HT1080 (cell line): ENCODE results near the gene CYCS. TPM values are rescaled to one million over a fixed set of nuclear protein-coding genes. Genes with fewer than 3 reads are reported as not detected.

Experiments used
- DNase-seq: peaks from one replicate; pipeline ENCODE4 v3.0.0-alpha.2; 2015; ENCODE audit warnings: low read depth
- polyA plus RNA-seq, 2 experiments: library from polyadenylated mRNA; depleted of rRNA; stranded (reverse); fragments of >200 nt; gene quantifications; 2 replicates each; pipeline ENCODE4 v1.2.3, GENCODE V29; 2015
- total RNA-seq: library from RNA; depleted of rRNA; stranded (reverse); fragments of >200 nt; shearing (Covaris generic); gene quantifications from 2 replicates; pipeline ENCODE4 v1.2.3, GENCODE V29; 2014; rRNA removed

CYCS gene
- total RNA-seq: 164 and 201 TPM in 2 replicates
- polyA plus RNA-seq (2015; cell fraction: cytosol; rRNA removed): 145 and 173 TPM in 2 replicates
- 70.0 and 76.1 TPM in 2 replicates for polyA plus RNA-seq (2015; cell fraction: nucleus; rRNA removed)

DNA sequence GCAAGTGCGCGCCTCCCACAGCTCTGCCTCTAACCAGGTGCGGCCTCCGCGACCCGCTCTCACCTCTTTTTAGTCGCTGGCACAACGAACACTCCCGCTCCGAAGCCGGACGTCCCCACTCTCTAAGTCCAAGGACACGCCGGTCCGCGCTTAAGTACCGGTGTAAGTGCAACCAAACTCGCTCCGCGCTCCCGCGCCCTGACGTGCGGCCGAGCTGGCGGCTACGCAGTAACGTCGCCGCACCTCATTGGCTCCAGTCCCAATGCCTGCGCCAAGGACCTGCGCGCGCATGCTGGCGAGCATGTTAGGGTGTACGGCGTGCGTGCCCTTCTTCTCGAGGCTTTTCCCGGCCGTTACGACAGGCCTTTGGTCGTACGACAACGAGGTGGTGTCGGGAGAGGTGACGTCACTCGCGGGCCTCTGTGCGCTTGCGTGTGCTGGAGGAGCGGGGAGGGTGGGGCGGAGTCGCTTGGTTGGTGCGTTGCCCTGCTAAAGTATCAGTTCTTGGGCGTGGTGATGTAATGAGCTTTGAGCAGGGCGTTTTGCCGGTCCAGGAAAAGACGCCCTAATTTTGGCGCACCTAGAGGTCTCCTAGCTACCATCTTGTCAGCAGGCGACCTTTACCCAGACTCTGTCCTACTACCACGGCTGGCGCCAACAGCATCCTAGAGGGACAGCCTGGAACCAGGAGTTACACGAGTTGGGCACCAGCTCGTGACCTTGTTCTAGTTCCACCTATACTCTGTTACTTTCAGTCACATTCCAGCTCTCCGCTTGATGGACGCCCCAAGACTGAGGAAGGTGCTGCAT is at the start of gene CYCS:
TSS of gene CYCS (minus strand) at position 124 of the 810 bp plus-strand sequence. CDS start 1,141 bp downstream, outside the sequence.
- DNase-seq: peak; percentile 100

DNA sequence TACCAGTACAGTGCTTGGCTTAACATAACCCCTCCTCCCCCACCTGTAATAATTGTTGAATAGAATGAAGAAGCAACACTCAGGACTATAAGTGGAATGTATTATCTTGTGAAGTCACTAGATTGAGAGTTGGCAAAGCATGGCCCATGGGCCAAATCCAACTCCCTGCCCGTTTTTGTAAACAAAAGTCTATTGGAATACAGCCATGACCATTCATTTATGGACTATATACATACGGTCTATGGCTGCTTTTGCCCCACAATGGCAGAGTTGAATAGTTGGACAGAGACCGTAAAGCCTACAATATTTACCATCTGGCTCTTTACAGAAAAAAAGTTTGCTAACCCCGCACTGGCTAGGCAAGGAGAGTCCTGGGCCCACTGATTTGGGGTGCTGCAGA is 48.1 kb upstream of the CYCS start:
- no peak for DNase-seq

DNA sequence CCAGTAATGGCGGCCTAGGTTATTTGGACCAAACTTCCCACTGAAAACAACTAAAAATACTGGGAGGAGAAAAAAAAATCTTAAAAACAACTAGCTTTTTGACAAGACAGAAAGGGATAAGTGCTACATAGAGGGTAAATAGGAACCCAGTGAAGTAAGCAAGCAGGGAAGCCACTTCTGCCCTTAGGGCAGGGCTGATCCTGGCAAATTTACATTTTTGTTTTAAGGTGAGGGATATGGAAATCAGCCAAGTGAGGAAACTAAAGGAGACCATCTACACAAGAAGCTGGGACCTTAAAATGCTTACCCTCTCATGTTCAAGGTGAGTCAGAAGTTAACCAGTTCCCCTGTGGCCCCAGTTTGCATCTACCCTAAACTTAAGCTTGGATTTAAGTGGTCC is 46.5 kb upstream of the CYCS start:
- no peak for DNase-seq

DNA sequence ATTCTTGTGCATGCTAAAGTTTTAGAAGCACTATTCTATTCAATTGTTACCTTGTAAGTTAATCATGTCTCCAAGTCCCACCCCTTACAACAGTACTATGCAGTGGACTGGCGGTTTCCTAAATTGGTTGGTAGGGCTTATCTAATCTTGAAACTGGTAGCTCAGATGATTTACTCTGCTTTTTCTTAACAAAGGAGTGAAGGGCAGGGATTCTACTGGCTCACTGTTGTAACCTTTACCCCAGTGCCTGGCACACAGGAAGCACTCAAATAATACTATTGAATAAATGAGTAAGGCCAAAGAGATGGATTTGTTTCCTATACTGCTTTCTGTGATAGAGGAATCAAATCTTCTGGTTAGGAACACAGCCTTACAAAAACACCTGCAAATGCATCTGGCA is 46.0 kb upstream of the CYCS start:
- no peak for DNase-seq

DNA sequence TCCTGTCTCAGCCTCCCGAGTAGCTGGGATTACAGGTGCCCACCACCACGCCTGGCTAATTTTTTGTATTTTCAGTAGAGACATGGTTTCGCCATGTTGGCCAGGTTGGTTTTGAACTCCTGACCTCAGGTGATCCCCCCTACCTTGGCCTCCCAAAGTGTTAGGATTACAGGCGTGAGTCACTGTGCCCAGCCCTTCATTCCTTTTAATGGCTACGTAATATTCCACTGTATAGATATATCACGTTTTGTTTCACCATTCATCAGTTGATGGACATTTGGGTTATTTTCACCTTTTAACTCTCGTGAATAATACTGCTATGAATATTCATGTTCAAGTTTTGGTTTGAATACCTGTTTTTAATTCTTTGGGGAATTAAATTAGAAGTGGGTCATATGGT is 44.6 kb upstream of the CYCS start:
- no peak for DNase-seq

DNA sequence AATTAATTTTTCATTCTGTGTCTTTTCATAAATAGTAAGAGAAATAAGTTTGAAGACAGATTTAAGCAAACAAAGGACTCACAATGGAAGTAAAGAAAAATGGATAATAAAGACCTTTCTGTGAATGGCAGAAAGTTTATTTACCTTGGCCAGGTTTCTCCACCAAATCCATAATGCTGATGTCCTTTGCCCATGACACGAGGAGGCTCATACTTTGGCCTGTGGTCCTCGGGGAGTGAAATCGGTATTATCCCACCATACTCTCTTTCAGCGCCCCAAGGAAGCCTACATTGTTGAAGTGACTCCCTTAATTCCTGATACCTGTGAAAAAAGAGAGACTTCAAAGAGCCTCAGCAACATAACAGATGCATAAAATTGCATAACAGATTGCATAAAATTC is 43.1 kb upstream of the CYCS start:
- no peak for DNase-seq

DNA sequence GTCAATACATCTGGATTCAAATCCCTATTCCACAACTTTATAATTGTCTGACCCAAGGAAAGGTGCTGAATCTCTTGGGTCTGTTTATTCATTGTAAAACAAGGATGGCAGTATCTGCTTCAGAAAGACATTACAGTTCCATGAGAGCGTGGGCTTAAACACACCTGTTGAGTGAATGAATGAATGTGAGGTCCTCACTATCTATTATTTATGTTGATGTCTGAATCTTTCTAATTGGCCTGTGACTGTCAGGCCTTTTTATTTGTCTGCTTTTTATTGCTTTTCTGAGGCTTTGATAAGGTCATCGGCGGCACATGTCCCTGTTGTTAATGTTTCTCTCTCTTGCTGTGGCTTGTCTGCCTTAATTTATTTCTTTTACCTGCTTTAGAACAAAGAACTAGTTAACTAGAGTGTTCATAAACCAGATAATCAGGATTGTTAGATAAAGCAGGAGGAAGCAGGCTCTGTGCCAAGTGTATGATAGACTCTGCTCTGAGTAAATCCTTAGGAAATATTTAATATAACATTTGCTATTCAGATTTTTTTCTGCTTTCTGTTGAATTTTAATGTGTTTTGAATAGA is 42.3 kb upstream of the CYCS start:
- no peak for DNase-seq

DNA sequence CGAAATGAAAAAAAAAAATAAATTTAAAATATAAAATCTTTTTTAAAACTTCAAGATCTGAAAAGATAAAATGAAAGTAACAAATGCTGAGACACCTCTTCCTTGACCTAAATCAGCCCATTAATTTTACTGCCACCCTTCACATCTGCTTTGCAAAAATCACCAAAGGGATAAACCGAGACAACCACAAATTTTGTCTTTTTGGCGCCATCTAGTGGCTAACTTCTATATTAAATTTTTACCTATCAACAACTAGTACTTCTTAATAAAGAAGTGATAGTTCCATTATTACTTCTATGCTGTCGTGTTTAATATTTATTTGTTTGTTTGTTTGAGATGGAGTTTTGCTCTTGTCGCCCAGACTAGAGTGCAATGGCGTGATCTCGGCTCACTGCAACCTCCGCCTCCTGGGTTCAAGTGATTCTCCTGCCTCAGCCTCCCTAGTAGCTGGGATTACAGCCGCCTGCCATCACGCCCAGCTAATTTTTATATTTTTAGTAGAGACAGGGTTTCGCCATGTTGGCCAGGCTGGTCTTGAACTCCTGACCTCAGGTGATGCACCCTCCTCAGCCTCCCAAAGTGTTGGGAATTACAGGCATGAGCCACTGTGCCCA is 35.0 kb upstream of the CYCS start:
- peak; percentile 36 for DNase-seq

DNA sequence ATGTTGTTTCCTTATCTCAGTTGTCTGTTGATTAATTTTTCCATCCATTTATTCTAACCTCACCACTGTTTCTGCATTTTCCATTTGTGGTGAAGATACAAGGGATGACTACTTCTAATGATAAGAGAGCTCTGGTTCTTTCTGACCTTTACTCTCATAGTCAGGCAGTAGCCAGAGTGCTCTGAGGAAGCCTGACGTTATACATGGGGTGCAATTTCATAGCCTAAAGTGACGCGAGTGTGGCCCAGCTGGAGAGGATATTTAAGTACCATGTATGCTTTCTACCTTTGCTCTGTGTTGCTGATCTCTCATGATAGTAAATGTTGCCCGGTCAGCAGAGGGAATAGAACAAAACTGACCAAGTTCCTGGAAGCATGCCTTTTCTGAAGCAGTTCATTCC is 33.9 kb upstream of the CYCS start:
- DNase-seq: no peak

DNA sequence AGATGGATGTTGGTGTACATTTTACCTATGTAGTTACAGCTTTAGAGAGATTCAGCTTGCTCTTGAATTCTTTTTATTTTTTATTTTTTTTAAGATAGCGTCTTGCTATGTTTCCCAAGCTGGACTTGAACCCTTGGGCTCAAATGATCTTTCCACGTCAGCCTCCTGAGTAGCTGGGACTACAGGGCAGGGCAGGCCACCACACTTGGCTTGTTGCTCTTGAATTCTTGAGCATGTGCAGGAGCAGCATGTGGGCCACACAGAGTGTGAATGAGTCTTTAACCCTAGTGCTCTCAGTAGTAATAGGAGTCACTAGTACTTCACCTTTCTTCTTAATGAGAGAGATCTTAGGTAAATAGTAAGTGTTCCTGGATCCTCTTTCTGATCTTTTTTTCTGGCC is 26.7 kb upstream of the CYCS start:
- no peak for DNase-seq

DNA sequence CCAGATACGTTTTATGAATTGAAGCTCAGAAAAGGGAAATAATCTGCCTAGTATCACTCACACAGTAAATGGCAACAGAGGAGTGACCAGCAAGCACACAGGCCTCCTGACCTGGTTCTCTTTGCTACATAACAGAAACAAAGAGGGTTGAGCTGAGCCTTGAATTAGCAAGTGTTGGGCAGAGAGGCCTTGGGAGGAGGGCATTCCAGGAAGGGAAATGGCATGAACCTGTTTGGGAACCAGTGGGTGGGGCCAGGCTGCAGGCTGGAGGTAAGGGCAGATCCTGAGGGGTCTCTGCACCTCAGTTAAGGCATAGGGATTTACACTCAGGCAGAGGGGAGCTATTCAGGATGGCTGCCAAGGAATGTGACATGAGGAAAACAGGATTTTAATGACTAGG is 24.8 kb upstream of the CYCS start:
- DNase-seq: no peak

DNA sequence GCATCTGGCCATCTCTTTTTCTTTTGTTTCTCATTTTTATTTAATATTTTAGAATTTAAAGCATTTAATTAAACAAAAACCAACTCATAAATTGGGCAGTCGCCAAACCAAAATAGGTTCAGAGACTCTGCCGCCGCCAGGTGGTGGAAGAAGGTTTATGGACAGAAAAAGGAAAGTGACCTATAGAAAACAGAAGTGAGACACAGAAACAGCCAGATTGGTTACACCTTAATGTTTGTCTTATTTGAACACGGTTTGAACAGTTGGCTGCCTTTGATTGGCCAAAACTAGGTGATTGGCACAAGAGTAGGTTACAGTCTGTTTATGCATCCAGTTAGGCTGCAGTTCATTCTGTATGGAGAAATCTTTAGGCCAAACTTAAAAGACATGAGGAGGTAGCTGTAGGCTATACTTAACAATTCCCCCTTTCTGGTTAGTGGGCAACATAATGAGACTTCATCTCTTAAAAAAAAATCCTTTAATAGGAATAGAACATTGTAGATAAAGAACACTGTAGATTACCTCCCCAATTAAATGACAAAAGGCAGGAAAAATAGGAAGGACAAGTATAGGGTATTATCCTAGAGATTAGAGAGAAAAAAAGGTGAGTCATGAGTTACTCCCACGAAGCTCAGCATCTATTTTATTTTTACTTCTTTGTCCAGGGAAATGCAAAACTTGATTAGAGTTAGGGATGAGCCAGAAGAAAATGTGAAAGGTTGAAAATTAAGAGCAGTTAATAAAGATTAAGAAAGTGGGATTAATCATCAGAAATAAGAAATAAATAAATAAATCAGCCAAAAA is 23.9 kb upstream of the CYCS start:
- DNase-seq: no peak

DNA sequence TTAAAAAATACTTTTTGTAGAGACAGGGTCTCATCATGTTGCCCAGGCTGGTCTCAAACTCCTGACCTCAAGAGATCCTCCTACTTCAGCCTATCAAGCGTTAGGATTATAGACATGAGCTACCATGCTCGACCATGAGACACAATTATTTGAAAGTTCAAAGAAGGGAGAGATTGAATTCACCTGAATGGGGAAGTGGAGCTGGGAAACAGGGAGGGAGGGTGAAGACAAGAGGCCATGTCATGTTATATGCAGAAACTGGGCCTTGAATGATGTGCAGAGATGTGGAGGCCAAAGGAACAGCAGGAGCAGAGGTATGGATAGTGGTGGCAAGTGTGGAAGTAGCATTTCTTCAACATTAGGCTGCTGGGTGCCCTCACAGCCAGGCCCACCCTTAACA is 18.7 kb upstream of the CYCS start:
- no peak for DNase-seq

DNA sequence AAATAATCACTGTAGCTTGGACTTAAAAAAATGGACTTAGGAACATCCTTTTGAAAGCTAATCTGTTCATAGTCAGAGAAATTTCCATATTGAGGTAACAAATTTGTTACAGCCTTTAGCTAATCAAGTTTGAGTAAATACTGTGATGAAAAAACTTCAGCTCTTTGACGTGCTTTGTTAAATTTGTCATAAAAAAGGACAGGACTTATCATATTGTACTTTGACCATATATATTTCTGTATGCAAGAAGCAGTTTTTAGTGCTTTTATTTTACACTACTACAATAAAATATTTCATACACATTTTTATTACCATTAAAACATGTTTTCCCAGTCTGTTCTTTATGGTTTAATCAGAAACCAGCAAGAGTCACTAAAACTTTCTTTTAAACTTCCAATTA is 14.5 kb upstream of the CYCS start:
- no peak for DNase-seq

DNA sequence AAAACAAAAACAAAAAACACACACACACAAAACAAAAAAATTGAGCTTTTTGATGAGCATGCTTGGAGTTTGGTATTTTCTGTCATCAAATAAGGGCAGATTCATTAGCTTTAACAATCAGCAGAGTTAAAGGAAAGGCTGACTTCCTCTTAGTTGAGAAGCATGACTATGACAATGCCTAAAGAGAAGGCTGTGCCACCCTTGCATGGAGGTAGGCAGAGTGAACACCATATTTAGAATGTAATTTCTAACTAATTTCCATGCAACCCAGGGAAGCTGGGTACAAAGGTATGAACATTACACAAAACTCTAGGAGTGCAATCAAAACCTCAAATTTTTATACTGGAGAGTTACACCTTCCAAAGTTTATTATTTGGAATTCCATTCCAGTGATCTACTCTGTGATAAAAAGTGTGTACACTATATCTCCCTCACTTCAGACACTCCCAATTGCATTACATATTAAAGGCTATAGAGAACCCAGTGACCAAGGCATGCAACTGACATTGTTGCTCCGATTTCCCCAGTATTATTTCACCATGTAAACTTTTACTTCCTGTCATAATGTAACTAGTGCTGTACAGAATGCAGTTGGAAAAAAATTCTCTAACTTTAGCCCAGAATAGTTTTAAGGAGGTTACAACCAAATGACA is 9.4 kb upstream of the CYCS start:
- DNase-seq: no peak

DNA sequence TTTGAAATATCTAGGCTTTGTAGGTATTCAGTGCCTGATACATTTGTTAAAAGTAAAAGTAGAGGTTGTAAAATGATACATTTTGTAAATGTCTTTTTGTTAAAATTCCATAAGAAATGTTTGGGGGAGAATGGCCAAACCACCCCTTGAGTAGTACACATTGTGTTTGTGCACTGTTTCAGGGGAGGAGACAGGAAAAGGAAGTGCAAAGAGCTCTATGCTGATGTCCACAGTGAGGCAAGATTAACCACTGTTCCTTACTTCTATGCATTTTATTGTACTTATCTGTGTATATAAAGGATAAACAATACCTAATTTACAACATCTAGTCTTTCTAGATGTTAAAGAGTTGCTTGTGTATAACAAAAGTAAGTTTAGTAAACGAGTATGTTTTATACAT is 7.4 kb upstream of the CYCS start:
- no peak for DNase-seq

DNA sequence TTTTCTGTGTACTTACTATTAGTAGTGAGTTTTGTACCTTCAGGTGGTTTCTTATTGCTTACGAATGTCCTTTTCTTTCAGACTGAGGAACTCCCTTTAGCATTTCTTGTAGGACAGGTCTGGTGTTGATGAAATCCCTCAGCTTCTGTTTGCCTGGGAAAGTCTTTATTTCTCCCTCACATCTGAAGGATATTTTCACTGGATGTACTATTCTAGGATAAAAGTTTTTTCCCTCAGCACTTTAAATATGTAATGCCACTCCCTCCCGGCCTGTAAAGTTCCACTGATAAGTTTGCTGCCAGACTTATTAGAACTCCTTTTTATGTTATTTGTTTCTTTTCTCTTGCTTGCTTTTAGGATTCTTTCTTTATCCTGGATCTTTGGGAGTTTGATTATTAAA is 1.7 kb upstream of the CYCS start:
- no peak for DNase-seq

DNA sequence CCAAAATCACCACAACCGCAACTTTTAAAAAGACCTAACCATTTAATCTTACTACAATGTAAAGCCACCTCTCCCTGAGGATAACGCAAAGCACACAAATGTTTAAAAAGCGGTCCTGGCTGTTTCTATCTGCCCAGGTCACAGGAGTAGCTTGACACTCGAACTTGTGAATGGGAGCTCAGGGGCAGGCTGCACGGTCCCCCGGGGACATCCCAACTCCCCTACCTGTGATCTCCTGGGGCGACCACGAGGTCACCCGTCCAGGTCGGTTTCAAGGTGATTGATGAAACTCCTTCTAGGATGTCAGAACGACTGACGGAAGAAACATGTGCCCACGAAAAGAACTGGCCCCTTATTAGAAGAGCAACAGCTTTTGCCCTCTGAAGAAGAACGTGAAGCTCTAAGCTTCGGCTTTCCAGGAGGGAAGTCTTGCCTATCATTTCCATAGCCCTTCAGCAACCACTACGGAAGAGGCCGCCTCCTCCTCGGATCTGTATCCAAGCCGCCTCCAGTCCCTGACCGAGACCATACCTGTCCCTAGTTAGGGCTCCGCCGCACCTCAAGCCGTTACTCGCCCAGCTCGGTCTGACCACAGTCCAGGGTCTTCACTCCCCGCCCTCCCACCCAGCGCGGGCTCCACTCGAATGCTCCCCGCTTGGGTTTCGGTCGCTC is 459 bp downstream of the CYCS start:
- no peak for DNase-seq

DNA sequence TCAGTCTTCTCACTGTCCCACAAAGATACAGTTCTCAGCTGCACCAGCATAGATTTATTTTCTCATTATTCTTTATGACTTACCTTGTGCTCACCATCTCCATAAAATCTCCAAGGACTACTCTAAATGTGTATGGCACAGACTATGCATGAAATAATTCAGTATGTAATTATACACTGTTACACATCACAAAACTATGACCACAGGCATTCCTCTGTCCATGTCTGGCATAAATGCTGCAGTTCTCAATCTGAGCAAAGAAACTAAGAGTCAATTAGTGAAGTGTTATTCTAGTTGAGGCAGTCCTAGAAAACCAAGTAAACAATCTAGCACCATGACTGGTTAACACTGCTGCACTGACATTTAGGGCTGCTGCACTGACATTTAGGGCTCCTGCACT is 2.7 kb downstream of the CYCS start:
- DNase-seq: no peak

DNA sequence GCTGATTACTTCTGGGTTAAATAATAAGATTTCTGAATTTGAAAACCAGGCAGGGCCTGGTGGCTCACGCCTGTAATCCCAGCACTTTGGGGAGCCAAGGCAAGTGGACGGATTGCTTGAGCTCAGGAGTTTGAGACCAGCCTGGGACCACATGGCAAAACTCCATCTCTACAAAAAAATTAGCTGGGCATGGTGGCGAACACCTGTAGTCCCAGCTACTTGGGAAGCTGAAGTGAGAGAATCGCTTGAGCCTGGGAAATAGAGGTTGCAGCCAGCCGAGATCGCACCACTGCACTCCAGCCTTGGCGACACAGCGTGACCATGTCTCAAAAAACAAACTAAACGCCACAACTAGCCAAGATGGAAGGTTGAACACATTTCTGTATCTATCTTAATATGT is 3.5 kb downstream of the CYCS start:
- DNase-seq: no peak

DNA sequence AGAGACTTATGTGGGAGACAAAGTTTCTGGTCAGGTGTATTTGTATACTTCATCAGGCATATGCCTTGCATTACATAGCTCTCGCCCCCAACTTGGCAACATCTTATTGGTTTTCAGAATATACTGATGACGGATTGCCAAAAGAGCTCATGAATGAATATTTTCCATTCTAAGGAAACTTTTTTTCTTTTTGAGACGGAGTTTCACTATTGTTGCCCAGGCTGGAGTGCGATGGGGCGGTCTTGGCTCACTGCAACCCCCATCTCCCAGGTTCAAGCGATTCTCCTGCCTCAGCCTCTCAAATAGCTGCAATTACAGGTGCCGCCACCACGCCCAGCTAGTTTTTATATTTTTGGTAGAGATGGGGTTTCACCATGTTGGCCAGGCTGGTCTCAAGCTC is 6.0 kb downstream of the CYCS start:
- no peak for DNase-seq
